ENCODE data around the gene HCRTR1.

HCRTR1 gene

DNA sequence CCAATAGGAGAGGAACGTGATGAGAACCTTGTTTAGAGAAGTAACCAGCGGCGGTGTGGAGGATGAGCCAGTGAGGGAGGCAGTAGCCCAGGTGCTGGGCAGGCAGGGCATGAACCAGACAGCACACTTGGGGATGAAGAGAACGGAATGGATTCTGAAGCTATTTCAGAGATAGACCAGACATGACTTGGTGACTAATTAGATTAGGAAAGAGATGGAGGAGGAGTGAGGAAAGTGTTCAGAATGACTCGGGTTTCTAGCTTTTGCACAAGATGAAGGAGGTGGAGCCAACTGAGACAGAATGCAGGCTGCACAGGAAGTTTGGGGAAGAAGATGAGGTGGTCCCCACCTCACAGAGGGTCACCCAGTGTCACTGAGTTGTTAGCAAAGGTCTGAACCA is 22.1 kb downstream of the HCRTR1 start:
- Histone ChIP-seq H3K27ac (ENCODE audit: extremely low read depth, low read depth, low read length) (no peak overlapping the region), H3K4me3 (ENCODE audit: low read depth, low read length) (no peak overlapping the region), H3K9me3 (ENCODE audit: control insufficient read depth, insufficient read depth, low read depth, low read length) (no peaks in the 10 kb centered on the region), H3K4me1 (ENCODE audit: control insufficient read depth, insufficient read depth, low read length) (peaks cover 5% of the 10 kb centered on the region; the same call in 1 of the 2 replicates), H3K36me3 (ENCODE audit: control insufficient read depth in 2 of 2, insufficient read depth in 1 of 2, low read length in 2 of 2) (peaks cover 0 to 33% of the 10 kb centered on the region in 2 experiments; a peak in 1 of 3 replicates)
- TF ChIP-seq BCL11A (tag by site-specific recombination; IDR thresholded peaks at IDR 0.05; ENCODE audit: low read depth), result no peak
- 0 out of 2 replicates have a peak, but pooled peaks have one; percentile 32 for TF ChIP-seq ZFP69B (tag by site-specific recombination; IDR thresholded peaks at IDR 0.05)
- TF ChIP-seq, protein P1, sequence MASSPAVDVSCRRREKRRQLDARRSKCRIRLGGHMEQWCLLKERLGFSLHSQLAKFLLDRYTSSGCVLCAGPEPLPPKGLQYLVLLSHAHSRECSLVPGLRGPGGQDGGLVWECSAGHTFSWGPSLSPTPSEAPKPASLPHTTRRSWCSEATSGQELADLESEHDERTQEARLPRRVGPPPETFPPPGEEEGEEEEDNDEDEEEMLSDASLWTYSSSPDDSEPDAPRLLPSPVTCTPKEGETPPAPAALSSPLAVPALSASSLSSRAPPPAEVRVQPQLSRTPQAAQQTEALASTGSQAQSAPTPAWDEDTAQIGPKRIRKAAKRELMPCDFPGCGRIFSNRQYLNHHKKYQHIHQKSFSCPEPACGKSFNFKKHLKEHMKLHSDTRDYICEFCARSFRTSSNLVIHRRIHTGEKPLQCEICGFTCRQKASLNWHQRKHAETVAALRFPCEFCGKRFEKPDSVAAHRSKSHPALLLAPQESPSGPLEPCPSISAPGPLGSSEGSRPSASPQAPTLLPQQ (tag by site-specific recombination; IDR thresholded peaks at IDR 0.05), result peak; percentile 46; the same call in 1 of the 2 replicates
- TF ChIP-seq ZBTB17 (tag by site-specific recombination; IDR thresholded peaks at IDR 0.05), result peak; percentile 77
- POLR2A ChIA-PET, result interaction anchor here (0.6 kb wide), 1 partner anchor 24 kb away, joined by 3 read pairs; no protein-coding TSS in a partner anchor
- CTCF ChIA-PET, result interaction anchor here (2.3 kb wide), 1 partner anchor 150 kb away, joined by 7 read pairs; no protein-coding TSS in a partner anchor

DNA sequence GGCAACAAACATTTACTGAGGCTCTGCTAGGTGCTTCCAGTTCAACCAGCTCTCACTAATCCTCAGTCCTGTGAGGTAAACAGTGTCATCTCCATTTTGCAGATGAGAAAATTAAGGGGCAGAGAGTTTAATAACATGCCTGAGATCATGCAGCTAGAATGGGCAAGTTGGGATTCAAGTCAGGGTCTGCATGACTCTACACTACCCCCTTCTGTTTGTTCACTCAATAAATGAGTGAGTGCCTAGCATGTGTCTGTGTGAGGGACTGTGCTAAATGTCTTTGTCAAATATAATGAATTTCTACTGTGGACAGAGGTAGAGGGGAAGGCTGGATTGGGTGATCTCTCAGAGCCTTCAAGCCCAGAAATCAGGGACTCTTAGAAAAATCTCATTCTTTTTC is 22.7 kb downstream of the HCRTR1 start:
- POLR2A ChIA-PET, result no interaction called here
- no peaks in the 10 kb centered on the region for H3K9me3 ChIP-seq (ENCODE audit: control insufficient read depth, insufficient read depth, low read depth, low read length)
- TF ChIP-seq GLI2 (tag by site-specific recombination; IDR thresholded peaks at IDR 0.05; ENCODE audit: borderline replicate concordance, low read depth), result no peak
- no peak for TF ChIP-seq WT1 (tag by site-specific recombination; IDR thresholded peaks at IDR 0.05)
- TF ChIP-seq ZNF155 (tag by site-specific recombination; IDR thresholded peaks at IDR 0.05), result no peak
- TF ChIP-seq ZNF544 (tag by site-specific recombination; IDR thresholded peaks at IDR 0.05), result no peak
- no peak for TF ChIP-seq ZNF707 (tag by site-specific recombination; IDR thresholded peaks at IDR 0.05)
- TF ChIP-seq ZNF292 (tag by site-specific recombination; IDR thresholded peaks at IDR 0.05; ENCODE audit: borderline replicate concordance, low read depth), result no peak
- no peak for TF ChIP-seq ZFP3 (tag by site-specific recombination; IDR thresholded peaks at IDR 0.05; ENCODE audit: low read depth)
- TF ChIP-seq GLIS1 (tag by site-specific recombination; IDR thresholded peaks at IDR 0.05), result no peak
- TF ChIP-seq KLF1 (tag by site-specific recombination; IDR thresholded peaks at IDR 0.05), result no peak
- no peak for TF ChIP-seq ZNF843 (tag by site-specific recombination; IDR thresholded peaks at IDR 0.05)
- no peak for TF ChIP-seq ZNF311 (tag by site-specific recombination; IDR thresholded peaks at IDR 0.05; ENCODE audit: borderline replicate concordance)
- TF ChIP-seq ZNF248 (tag by site-specific recombination; IDR thresholded peaks at IDR 0.05), result no peak
- TF ChIP-seq YY1 (tag by site-specific recombination; IDR thresholded peaks at IDR 0.05), result no peak
- no peak for TF ChIP-seq ZNF792 (tag by site-specific recombination; IDR thresholded peaks at IDR 0.05)
- TF ChIP-seq GFI1B (tag by site-specific recombination; IDR thresholded peaks at IDR 0.05), result no peak
- TF ChIP-seq, protein P2, sequence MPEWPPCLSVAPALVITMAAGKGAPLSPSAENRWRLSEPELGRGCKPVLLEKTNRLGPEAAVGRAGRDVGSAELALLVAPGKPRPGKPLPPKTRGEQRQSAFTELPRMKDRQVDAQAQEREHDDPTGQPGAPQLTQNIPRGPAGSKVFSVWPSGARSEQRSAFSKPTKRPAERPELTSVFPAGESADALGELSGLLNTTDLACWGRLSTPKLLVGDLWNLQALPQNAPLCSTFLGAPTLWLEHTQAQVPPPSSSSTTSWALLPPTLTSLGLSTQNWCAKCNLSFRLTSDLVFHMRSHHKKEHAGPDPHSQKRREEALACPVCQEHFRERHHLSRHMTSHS (tag by site-specific recombination; IDR thresholded peaks at IDR 0.05), result no peak
- TF ChIP-seq, protein P3, sequence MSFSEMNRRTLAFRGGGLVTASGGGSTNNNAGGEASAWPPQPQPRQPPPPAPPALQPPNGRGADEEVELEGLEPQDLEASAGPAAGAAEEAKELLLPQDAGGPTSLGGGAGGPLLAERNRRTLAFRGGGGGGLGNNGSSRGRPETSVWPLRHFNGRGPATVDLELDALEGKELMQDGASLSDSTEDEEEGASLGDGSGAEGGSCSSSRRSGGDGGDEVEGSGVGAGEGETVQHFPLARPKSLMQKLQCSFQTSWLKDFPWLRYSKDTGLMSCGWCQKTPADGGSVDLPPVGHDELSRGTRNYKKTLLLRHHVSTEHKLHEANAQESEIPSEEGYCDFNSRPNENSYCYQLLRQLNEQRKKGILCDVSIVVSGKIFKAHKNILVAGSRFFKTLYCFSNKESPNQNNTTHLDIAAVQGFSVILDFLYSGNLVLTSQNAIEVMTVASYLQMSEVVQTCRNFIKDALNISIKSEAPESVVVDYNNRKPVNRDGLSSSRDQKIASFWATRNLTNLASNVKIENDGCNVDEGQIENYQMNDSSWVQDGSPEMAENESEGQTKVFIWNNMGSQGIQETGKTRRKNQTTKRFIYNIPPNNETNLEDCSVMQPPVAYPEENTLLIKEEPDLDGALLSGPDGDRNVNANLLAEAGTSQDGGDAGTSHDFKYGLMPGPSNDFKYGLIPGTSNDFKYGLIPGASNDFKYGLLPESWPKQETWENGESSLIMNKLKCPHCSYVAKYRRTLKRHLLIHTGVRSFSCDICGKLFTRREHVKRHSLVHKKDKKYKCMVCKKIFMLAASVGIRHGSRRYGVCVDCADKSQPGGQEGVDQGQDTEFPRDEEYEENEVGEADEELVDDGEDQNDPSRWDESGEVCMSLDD (tag by site-specific recombination; IDR thresholded peaks at IDR 0.05), result no peak
- TF ChIP-seq, protein P4, sequence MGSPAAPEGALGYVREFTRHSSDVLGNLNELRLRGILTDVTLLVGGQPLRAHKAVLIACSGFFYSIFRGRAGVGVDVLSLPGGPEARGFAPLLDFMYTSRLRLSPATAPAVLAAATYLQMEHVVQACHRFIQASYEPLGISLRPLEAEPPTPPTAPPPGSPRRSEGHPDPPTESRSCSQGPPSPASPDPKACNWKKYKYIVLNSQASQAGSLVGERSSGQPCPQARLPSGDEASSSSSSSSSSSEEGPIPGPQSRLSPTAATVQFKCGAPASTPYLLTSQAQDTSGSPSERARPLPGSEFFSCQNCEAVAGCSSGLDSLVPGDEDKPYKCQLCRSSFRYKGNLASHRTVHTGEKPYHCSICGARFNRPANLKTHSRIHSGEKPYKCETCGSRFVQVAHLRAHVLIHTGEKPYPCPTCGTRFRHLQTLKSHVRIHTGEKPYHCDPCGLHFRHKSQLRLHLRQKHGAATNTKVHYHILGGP (tag by site-specific recombination; IDR thresholded peaks at IDR 0.05), result no peak
- TF ChIP-seq, protein P5, sequence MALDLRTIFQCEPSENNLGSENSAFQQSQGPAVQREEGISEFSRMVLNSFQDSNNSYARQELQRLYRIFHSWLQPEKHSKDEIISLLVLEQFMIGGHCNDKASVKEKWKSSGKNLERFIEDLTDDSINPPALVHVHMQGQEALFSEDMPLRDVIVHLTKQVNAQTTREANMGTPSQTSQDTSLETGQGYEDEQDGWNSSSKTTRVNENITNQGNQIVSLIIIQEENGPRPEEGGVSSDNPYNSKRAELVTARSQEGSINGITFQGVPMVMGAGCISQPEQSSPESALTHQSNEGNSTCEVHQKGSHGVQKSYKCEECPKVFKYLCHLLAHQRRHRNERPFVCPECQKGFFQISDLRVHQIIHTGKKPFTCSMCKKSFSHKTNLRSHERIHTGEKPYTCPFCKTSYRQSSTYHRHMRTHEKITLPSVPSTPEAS (tag by site-specific recombination; IDR thresholded peaks at IDR 0.05), result no peak
- no peak for TF ChIP-seq ZNF670 (tag by site-specific recombination; IDR thresholded peaks at IDR 0.05; ENCODE audit: low read depth)
- CTCF ChIA-PET, result interaction anchor here (1.7 to 2.3 kb wide), 2 partner anchors 106 to 149 kb away, joined by 5 to 7 read pairs; no protein-coding TSS in a partner anchor
- H3K27ac ChIP-seq (ENCODE audit: extremely low read depth, low read depth, low read length), result no peak overlapping the region
- H3K4me1 ChIP-seq (ENCODE audit: control insufficient read depth, insufficient read depth, low read length), result peaks cover 5% of the 10 kb centered on the region; the same call in 1 of the 2 replicates
- H3K36me3 ChIP-seq (ENCODE audit: control insufficient read depth in 2 of 2, insufficient read depth in 1 of 2, low read length in 2 of 2), result peaks cover 0 to 27% of the 10 kb centered on the region in 2 experiments; a peak in 1 of 3 replicates
- H3K4me3 ChIP-seq (ENCODE audit: low read depth, low read length), result no peak overlapping the region

Data from HEK293 (cell line).